AG04450 (cell line): Measurements from ENCODE around the gene HELZ2. TPM values are rescaled to one million over a fixed set of nuclear protein-coding genes. Genes with fewer than 3 reads are reported as not detected.

Experiments
- CTCF ChIA-PET: fragments of 300-600, 350-600 bp; formaldehyde crosslinking; extraction: SDS; loops from one replicate; lab custom pipeline; 2022; ENCODE audit warnings: antibody characterized with exemption, inconsistent platforms; lab: Charles Lee
- POLR2A ChIA-PET: fragments of 350-600 bp; formaldehyde crosslinking; extraction: SDS; loops from one replicate; lab custom pipeline; 2021; ENCODE audit warnings: antibody characterized with exemption, inconsistent platforms; lab: Yijun Ruan, JAX
- DNase-seq: peaks from one replicate; pipeline ENCODE4 v3.0.0-alpha.2; 2011; ENCODE audit warnings: low read depth, low spot score
- H3K27ac ChIP-seq: one replicate; pipeline ENCODE4 v1.5.1; 2012; ENCODE audit warnings: low read depth, low read length, control low read depth
- H3K27me3 ChIP-seq: one replicate; pipeline ENCODE4 v1.6.0; 2012; ENCODE audit warnings: low read length; ENCODE audit not compliant: control insufficient read depth, insufficient read depth
- H3K4me3 ChIP-seq: 2 replicates; pipeline ENCODE4 v1.5.1; 2011; ENCODE audit warnings: mild to moderate bottlenecking, low read depth, low read length, control low read depth
- H3K9me3 ChIP-seq: 2 replicates; pipeline ENCODE4 v1.5.1; 2012; ENCODE audit warnings: low read length; ENCODE audit not compliant: control insufficient read depth, insufficient read depth
- polyA plus RNA-seq: library from polyadenylated mRNA; depleted of rRNA; stranded (reverse); fragments of >200 nt; gene quantifications from 2 replicates; pipeline ENCODE4 v1.2.3, GENCODE V29; 2011
- TF ChIP-seq, protein P1 (sequence below): IDR thresholded peaks from 2 replicates; pipeline ENCODE4 v1.5.1; 2011; ENCODE audit warnings: low read depth, low read length, control low read depth, inconsistent platforms

The HELZ2 gene
- polyA plus RNA-seq, 1 experiment, result 4.6 TPM

GRCh38 chr20:63549019-63549418 lies 25.0 kb downstream of the HELZ2 start:
- POLR2A ChIA-PET, result interaction anchor here (1.2 kb wide), 1 partner anchor 29 kb away, joined by 5 read pairs; the partner anchor contains the start of gene PPDPF
- CTCF ChIA-PET, result interaction anchor here (2.0 kb wide), 1 partner anchor 11 kb away, joined by 5 read pairs; no protein-coding TSS in a partner anchor

GRCh38 chr20:63548542-63548941 lies 25.5 kb downstream of the HELZ2 start:
- Histone ChIP-seq H3K9me3 (peaks cover 6% of the 10 kb centered on the region; the same call in 1 of the 2 replicates), H3K27me3 (peaks cover 35% of the 10 kb centered on the region), H3K4me3 (no peak overlapping the region), H3K27ac (no peak overlapping the region)
- CTCF ChIA-PET, result no interaction called here
- TF ChIP-seq, protein P1, sequence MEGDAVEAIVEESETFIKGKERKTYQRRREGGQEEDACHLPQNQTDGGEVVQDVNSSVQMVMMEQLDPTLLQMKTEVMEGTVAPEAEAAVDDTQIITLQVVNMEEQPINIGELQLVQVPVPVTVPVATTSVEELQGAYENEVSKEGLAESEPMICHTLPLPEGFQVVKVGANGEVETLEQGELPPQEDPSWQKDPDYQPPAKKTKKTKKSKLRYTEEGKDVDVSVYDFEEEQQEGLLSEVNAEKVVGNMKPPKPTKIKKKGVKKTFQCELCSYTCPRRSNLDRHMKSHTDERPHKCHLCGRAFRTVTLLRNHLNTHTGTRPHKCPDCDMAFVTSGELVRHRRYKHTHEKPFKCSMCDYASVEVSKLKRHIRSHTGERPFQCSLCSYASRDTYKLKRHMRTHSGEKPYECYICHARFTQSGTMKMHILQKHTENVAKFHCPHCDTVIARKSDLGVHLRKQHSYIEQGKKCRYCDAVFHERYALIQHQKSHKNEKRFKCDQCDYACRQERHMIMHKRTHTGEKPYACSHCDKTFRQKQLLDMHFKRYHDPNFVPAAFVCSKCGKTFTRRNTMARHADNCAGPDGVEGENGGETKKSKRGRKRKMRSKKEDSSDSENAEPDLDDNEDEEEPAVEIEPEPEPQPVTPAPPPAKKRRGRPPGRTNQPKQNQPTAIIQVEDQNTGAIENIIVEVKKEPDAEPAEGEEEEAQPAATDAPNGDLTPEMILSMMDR, result no peak
- POLR2A ChIA-PET, result interaction anchor here (1.2 kb wide), 1 partner anchor 28 kb away, joined by 5 read pairs; the partner anchor contains the start of gene PPDPF
- DNase-seq, result no peak

More at GRCh38 chr20:63549019-63549418, 25.0 kb downstream of the HELZ2 start:
- H3K4me3 ChIP-seq, result no peak overlapping the region
- H3K27me3 ChIP-seq, result peaks cover 35% of the 10 kb centered on the region
- H3K27ac ChIP-seq, result no peak overlapping the region
- TF ChIP-seq, protein P1, result no peak
- no peak for DNase-seq
- H3K9me3 ChIP-seq, result peaks cover 9% of the 10 kb centered on the region; the same call in 1 of the 2 replicates

GRCh38 chr20:63547725-63548480 lies 26.1 kb downstream of the HELZ2 start, which contains the start of gene SRMS:
Gene SRMS, minus strand, starts transcription at chr20:63547749. Its CDS starts 286 bp downstream, at chr20:63547463.
- TF ChIP-seq, protein P1, result no peak
- ChIA-PET CTCF (no interaction called here), POLR2A (interaction anchor here (1.2 kb wide), 1 partner anchor 27 kb away, joined by 5 read pairs; the partner anchor contains the start of gene PPDPF)
- no peak for DNase-seq
- Histone ChIP-seq H3K27me3 (peaks cover 33% of the 10 kb centered on the region), H3K4me3 (no peak within 1 kb of the TSS), H3K9me3 (no peaks in the 10 kb centered on the region; the same call in 1 of the 2 replicates), H3K27ac (no peak within 1 kb of the TSS)

DNA sequence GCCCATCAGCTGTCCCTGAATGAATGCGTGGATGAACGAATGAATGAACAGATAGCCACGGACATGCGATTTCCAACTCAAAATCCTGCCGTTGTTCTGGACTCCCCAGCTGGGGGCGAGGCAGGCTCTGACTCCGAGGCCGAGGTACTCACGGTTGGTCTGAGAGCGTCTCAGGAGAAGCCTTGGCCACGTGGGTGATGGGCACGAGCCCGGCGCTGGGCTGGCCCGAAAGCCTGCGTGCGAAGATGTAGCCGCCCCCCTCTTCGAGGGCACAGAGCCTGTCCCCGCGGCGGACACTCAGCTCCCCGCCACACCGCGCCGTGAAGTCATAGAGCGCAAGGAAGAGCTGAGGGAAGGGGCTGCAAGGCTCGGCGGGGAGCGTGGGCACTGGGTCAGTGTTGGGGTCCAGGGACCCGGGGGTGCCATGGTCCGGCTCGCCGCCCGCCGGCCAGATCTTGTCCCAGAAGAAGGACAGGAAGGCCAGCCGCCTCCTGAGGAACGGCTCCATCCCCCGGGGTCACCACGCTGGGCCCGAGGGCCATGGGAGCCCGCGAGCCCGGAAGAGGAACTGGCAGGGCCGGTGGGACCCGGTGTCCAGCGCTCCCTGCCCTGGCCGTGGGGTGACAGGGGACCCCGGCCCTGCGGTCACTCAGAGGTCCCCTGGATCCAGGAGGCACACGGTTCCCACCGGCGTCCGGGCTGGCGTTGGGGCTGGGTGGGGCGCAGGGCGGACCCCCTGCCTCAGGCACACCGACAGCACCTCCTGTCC lies 26.9 kb downstream of the HELZ2 start:
- H3K4me3 ChIP-seq, result no peak overlapping the region
- TF ChIP-seq, protein P1, result no peak
- CTCF ChIA-PET, result interaction anchor here (1.0 kb wide), 1 partner anchor 9 kb away, joined by 3 read pairs; no protein-coding TSS in a partner anchor
- no peak overlapping the region for H3K27ac ChIP-seq
- H3K9me3 ChIP-seq, result no peaks in the 10 kb centered on the region; the same call in 1 of the 2 replicates
- peaks cover 33% of the 10 kb centered on the region for H3K27me3 ChIP-seq
- POLR2A ChIA-PET, result no interaction called here
- no peak for DNase-seq
